ENCODE measurements around the gene HAUS3. TPM values are rescaled to one million over a fixed set of nuclear protein-coding genes. Genes with fewer than 3 reads are reported as not detected.
A peak's percentile ranks its signal among the peaks of the same experiment; 100 is the strongest.

HAUS3 gene
- total RNA-seq, 6 experiments from 2014 or later = 6.9 to 10.8 (median 8.6) TPM

DNA sequence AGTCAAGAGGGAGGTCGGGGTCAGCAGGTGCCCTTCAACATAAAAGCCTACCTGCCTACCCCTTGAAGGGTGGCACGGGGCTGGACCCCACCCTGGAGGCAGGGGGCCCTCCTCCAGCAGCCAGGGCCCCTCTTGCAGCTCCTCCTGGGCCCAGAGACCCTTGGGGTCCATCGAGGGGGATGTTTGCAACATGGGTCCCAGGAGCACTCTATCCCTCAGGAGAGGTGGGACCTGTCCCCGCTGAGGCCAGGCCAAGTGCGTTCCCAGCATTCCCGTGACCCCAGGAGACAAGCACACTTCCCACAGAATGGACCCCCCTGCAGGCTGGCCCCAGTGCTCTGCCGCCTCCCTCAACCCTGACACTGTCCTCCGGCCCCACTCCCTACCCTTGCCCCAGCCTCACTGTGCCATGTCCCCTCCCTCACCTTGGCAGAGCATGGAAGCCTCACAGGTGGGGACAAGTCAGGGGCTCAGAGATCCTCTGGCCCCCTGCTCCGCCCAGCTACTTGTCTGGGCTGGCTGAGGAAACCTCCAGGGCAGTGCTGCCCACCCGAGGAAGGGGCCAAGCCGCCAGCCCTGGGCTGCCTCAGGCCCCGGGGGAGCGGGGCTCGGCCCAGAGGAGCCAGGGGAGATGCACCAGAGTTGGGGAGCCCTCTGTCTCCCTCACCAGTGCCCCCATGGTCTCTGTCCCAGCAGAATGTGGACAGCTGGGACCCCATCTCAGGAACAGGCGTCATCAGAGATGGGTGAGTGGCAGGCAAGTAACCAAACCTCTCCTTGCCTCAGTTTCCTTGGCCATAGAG lies 17.8 kb upstream of the HAUS3 start:
- Mint-ChIP-seq H3K36me3 (ENCODE audit: low read depth) (0 out of 2 replicates have a peak, but pooled peaks cover under 1% of the 10 kb centered on the region), H3K27ac (peak overlapping the region; percentile 46), H3K9me3 (no peaks in the 10 kb centered on the region), H3K4me1 (ENCODE audit: low read depth) (0 out of 2 replicates have a peak, but pooled peaks cover 4% of the 10 kb centered on the region), H3K4me3 (peak overlapping the region; percentile 82), H3K27me3 (ENCODE audit: insufficient read depth) (no peaks in the 10 kb centered on the region; the same call in 1 of the 2 replicates)
- no peak for DNase-seq
- TF ChIP-seq, protein P1, sequence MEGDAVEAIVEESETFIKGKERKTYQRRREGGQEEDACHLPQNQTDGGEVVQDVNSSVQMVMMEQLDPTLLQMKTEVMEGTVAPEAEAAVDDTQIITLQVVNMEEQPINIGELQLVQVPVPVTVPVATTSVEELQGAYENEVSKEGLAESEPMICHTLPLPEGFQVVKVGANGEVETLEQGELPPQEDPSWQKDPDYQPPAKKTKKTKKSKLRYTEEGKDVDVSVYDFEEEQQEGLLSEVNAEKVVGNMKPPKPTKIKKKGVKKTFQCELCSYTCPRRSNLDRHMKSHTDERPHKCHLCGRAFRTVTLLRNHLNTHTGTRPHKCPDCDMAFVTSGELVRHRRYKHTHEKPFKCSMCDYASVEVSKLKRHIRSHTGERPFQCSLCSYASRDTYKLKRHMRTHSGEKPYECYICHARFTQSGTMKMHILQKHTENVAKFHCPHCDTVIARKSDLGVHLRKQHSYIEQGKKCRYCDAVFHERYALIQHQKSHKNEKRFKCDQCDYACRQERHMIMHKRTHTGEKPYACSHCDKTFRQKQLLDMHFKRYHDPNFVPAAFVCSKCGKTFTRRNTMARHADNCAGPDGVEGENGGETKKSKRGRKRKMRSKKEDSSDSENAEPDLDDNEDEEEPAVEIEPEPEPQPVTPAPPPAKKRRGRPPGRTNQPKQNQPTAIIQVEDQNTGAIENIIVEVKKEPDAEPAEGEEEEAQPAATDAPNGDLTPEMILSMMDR (IDR thresholded peaks at IDR 0.05) = no peak

DNA sequence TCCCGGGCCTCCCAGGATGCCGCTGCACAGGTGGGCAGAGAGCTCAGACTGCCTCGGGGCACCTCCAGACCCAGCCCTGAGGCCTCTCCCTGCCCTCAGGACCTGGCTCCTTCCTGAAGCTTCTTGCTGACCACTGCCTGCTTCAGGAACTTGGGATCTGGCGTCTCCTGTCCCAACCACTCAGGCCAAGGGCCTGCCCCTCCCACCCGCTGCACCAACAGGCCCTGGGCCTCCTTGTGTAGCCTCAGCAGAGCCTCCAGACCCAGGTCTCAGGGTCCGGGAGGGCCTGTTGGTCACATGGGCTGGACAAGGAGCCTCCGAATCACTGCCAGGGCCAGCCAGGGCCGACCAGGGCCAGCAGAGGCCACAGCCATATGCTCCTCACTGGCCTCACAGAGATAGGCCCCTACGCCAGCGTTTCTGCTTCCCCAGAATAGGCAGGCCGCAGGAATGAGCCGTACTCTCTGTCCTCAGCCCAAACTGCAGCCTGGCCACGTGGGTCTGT lies 17.2 kb upstream of the HAUS3 start:
- H3K36me3 Mint-ChIP-seq (ENCODE audit: low read depth) = 0 out of 2 replicates have a peak, but pooled peaks cover 6% of the 10 kb centered on the region
- 0 out of 2 replicates have a peak, but pooled peaks cover 4% of the 10 kb centered on the region for H3K4me1 Mint-ChIP-seq (ENCODE audit: low read depth)
- DNase-seq = no peak
- TF ChIP-seq, protein P1 (IDR thresholded peaks at IDR 0.05) = no peak
- no peaks in the 10 kb centered on the region for H3K9me3 Mint-ChIP-seq
- H3K27me3 Mint-ChIP-seq (ENCODE audit: insufficient read depth) = no peaks in the 10 kb centered on the region
- H3K27ac Mint-ChIP-seq = no peak overlapping the region
- H3K4me3 Mint-ChIP-seq = no peak overlapping the region

- no peak for DNase-seq
- H3K4me1 Mint-ChIP-seq (ENCODE audit: low read depth) = 0 out of 2 replicates have a peak, but pooled peaks cover 4% of the 10 kb centered on the region
- H3K36me3 Mint-ChIP-seq (ENCODE audit: low read depth) = 0 out of 2 replicates have a peak, but pooled peaks cover 6% of the 10 kb centered on the region
- no peak overlapping the region for H3K4me3 Mint-ChIP-seq
- no peaks in the 10 kb centered on the region for H3K27me3 Mint-ChIP-seq (ENCODE audit: insufficient read depth)
- TF ChIP-seq, protein P1 (IDR thresholded peaks at IDR 0.05) = no peak
- H3K9me3 Mint-ChIP-seq = no peaks in the 10 kb centered on the region
- H3K27ac Mint-ChIP-seq = no peak overlapping the region
Measured at GRCh38 chr4:2258091-2259035, 16.4 kb upstream of the HAUS3 start.

GRCh38 chr4:2257361-2258081 lies 15.6 kb upstream of the HAUS3 start:
- no peak overlapping the region for H3K27ac Mint-ChIP-seq
- H3K4me3 Mint-ChIP-seq = no peak overlapping the region
- H3K36me3 Mint-ChIP-seq (ENCODE audit: low read depth) = 0 out of 2 replicates have a peak, but pooled peaks cover 6% of the 10 kb centered on the region
- DNase-seq = no peak
- H3K27me3 Mint-ChIP-seq (ENCODE audit: insufficient read depth) = no peaks in the 10 kb centered on the region
- H3K9me3 Mint-ChIP-seq = no peaks in the 10 kb centered on the region
- 0 out of 2 replicates have a peak, but pooled peaks cover 4% of the 10 kb centered on the region for H3K4me1 Mint-ChIP-seq (ENCODE audit: low read depth)
- TF ChIP-seq, protein P1 (IDR thresholded peaks at IDR 0.05) = no peak

GRCh38 chr4:2256781-2257191 lies 14.9 kb upstream of the HAUS3 start:
- Mint-ChIP-seq H3K36me3 (ENCODE audit: low read depth) (0 out of 2 replicates have a peak, but pooled peaks cover 6% of the 10 kb centered on the region), H3K4me3 (no peak overlapping the region), H3K4me1 (ENCODE audit: low read depth) (0 out of 2 replicates have a peak, but pooled peaks cover 4% of the 10 kb centered on the region), H3K9me3 (no peaks in the 10 kb centered on the region), H3K27me3 (ENCODE audit: insufficient read depth) (no peaks in the 10 kb centered on the region), H3K27ac (no peak overlapping the region)
- TF ChIP-seq, protein P1 (IDR thresholded peaks at IDR 0.05) = no peak
- no peak for DNase-seq
